T-helper 9 cell (primary cell): ENCODE measurements around the gene AGT.
"Not testable (repeated sequence)": the region's sequence is repeated elsewhere in the genome, so short reads cannot be mapped to it uniquely, and the experiment has no call there.

Source experiments
- DNase-seq: peaks from one replicate; pipeline ENCODE4 v3.0.0-alpha.2; 2020

The AGT gene

GRCh38 chr1:230743899-230744298 lies 30.0 kb upstream of the AGT start:
- DNase-seq = no peak

- no peak for DNase-seq
Observed at GRCh38 chr1:230739564-230740290, 25.8 kb upstream of the AGT start.

- DNase-seq = no peak
Observed at GRCh38 chr1:230737622-230738262, 23.8 kb upstream of the AGT start.

GRCh38 chr1:230735447-230735846 lies 21.5 kb upstream of the AGT start:
- DNase-seq = no peak

GRCh38 chr1:230730977-230731376 lies 17.1 kb upstream of the AGT start:
- no peak for DNase-seq

GRCh38 chr1:230728710-230729392 lies 14.9 kb upstream of the AGT start:
- no peak for DNase-seq

GRCh38 chr1:230725256-230726012 lies 11.5 kb upstream of the AGT start:
- no peak for DNase-seq

- not testable (repeated sequence) for DNase-seq
Observed at GRCh38 chr1:230721849-230722522, 8.1 kb upstream of the AGT start.

- DNase-seq = no peak
Observed at GRCh38 chr1:230717251-230717650, 3.3 kb upstream of the AGT start.

GRCh38 chr1:230716453-230716852 lies 2.5 kb upstream of the AGT start:
- not testable (repeated sequence) for DNase-seq

GRCh38 chr1:230715510-230715909 lies 1.6 kb upstream of the AGT start:
- no peak for DNase-seq

GRCh38 chr1:230713547-230713914 lies 391 bp downstream of the AGT start:
- no peak for DNase-seq

- no peak for DNase-seq
Observed at GRCh38 chr1:230713138-230713537, 784 bp downstream of the AGT start.

GRCh38 chr1:230712470-230712942 lies 1.4 kb downstream of the AGT start:
- no peak for DNase-seq

GRCh38 chr1:230711245-230711644 lies 2.7 kb downstream of the AGT start:
- DNase-seq = no peak

GRCh38 chr1:230710543-230710904 lies 3.4 kb downstream of the AGT start:
- no peak for DNase-seq

GRCh38 chr1:230709619-230710542 lies 4.0 kb downstream of the AGT start:
- DNase-seq = no peak

- DNase-seq = no peak
Observed at GRCh38 chr1:230708631-230709580, 5.0 kb downstream of the AGT start.

GRCh38 chr1:230707732-230708630 lies 5.9 kb downstream of the AGT start:
- no peak for DNase-seq
